GM23248 (cell line): ENCODE measurements around the gene POLR1H. TPM values are rescaled to one million over a fixed set of nuclear protein-coding genes. Genes with fewer than 3 reads are reported as not detected.

Experiments used
- DNase-seq: peaks from one replicate; pipeline ENCODE4 v3.0.0-alpha.2; 2015
- H2AFZ ChIP-seq: fragments of 200-600 bp; sonication (generic); 2 replicates; pipeline ENCODE4 v1.6.1; 2016; ENCODE audit warnings: antibody characterized with exemption
- H3F3A ChIP-seq: fragments of 200-600 bp; sonication (generic); 2 replicates; pipeline ENCODE4 v1.6.1; 2016; ENCODE audit warnings: mild to moderate bottlenecking, antibody characterized with exemption, mixed run types; ENCODE audit not compliant: insufficient read depth
- H3K27ac ChIP-seq: fragments of 200-600 bp; sonication (generic); 2 replicates; pipeline ENCODE4 v1.5.1; 2016; ENCODE audit warnings: mild to moderate bottlenecking
- H3K27me3 ChIP-seq: fragments of 200-600 bp; sonication (generic); replicated peaks from 2 replicates; pipeline ENCODE4 v1.6.1; 2016; ENCODE audit warnings: mild to moderate bottlenecking; ENCODE audit not compliant: insufficient read depth
- H3K36me3 ChIP-seq: fragments of 200-600 bp; sonication (generic); 2 replicates; pipeline ENCODE4 v1.6.1; 2016; ENCODE audit warnings: low read depth, mild to moderate bottlenecking
- H3K4me1 ChIP-seq: fragments of 200-600 bp; sonication (generic); 2 replicates; pipeline ENCODE4 v1.6.1; 2016; ENCODE audit warnings: mild to moderate bottlenecking; ENCODE audit not compliant: insufficient read depth
- H3K4me2 ChIP-seq: fragments of 200-600 bp; sonication (generic); one replicate; pipeline ENCODE4 v1.6.1; 2016; ENCODE audit warnings: mild to moderate bottlenecking; ENCODE audit not compliant: unreplicated experiment
- H3K4me3 ChIP-seq: fragments of 200-600 bp; sonication (generic); 2 replicates; pipeline ENCODE4 v1.5.1; 2016; ENCODE audit warnings: mild to moderate bottlenecking
- H3K79me2 ChIP-seq: fragments of 200-600 bp; sonication (generic); 2 replicates; pipeline ENCODE4 v1.6.1; 2016; ENCODE audit warnings: mild to moderate bottlenecking; ENCODE audit not compliant: insufficient read depth
- H3K9ac ChIP-seq: fragments of 200-600 bp; sonication (generic); 2 replicates; pipeline ENCODE4 v1.6.1; 2016; ENCODE audit warnings: mild to moderate bottlenecking
- H3K9me2 ChIP-seq: fragments of 200-600 bp; sonication (generic); 2 replicates; pipeline ENCODE4 v1.6.1; 2016; ENCODE audit warnings: mixed run types, mild to moderate bottlenecking, moderate library complexity; ENCODE audit not compliant: insufficient read depth
- H3K9me3 ChIP-seq: fragments of 200-600 bp; sonication (generic); one replicate; pipeline ENCODE4 v1.6.1; 2017; ENCODE audit warnings: low read depth
- H4K20me1 ChIP-seq: fragments of 200-600 bp; sonication (generic); 2 replicates; pipeline ENCODE4 v1.6.0; 2016; ENCODE audit not compliant: insufficient read depth
- EZH2 ChIP-seq: fragments of 200-600 bp; sonication (generic); IDR thresholded peaks from 2 replicates; pipeline ENCODE4 v1.6.1; 2018; ENCODE audit warnings: antibody characterized with exemption, mild to moderate bottlenecking; ENCODE audit not compliant: insufficient read depth, poor library complexity, severe bottlenecking
- EZH2phosphoT487 ChIP-seq: fragments of 200-600 bp; sonication (generic); IDR thresholded peaks from 2 replicates; pipeline ENCODE4 v1.6.1; 2018; ENCODE audit warnings: antibody characterized with exemption, moderate library complexity, mild to moderate bottlenecking, low read depth; ENCODE audit not compliant: insufficient read depth
- WGBS, 2 experiments: methylation state at CpG; one replicate each; pipeline ENCODE4 v1.1.6; 2015 to 2017; ENCODE audit warnings: low lambda C conversion rate in 2 of 2, low coverage in 1 of 2; ENCODE audit errors: missing lambda C conversion rate in 2 of 2; 5-methylcytosine and 5-hydroxymethylcytosine counted together
- in situ Hi-C: fragments of 300-500 bp; cut with MboI; formaldehyde crosslinking; loops from 2 replicates; pipeline ENCODE4 v1.15.0; 2020
- polyA plus RNA-seq: library from polyadenylated mRNA; unstranded; fragments of >200 nt; fragmentation: Nextera tagmentation; extraction: Ambion mirVana; gene quantifications from 2 replicates; pipeline ENCODE4 v1.2.1, GENCODE V29; 2016
- total RNA-seq: library from RNA; depleted of rRNA; stranded (reverse); fragments of >200 nt; shearing (Covaris generic); gene quantifications from 2 replicates; pipeline ENCODE4 v1.2.3, GENCODE V29; 2014

Gene POLR1H
- total and polyA plus RNA-seq, 2 experiments from 2014 or later, result 19.2 to 31.7 TPM

DNA sequence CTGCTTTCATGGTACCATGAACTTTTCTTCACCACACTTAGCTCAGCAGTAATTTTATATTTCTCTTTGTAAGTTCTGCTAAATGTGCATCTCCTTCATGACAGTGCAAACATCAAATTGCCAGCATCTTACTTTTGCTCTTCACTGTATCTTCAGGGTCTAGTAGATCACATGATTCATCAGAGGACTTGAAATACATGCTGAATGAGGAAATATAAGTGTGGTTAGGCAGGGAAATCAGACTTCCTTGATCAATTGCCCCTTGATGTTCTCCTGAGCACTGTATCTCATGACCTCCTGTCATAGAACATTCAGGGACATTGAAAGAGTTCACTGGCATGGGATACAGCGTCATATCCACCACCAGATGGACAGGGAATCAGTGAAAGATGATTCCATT lies 25.3 kb upstream of the POLR1H start:
- no peaks in the 10 kb centered on the region for H3F3A ChIP-seq
- no peaks in the 10 kb centered on the region for H3K9me3 ChIP-seq
- no peak overlapping the region for H3K27ac ChIP-seq
- no peak overlapping the region for H2AFZ ChIP-seq
- H3K4me3 ChIP-seq, result no peak overlapping the region
- no peaks in the 10 kb centered on the region for H3K27me3 ChIP-seq
- in situ Hi-C loops, result no loop called here
- no peaks in the 10 kb centered on the region for H3K4me1 ChIP-seq
- no peak overlapping the region for H3K9ac ChIP-seq
- H4K20me1 ChIP-seq, result no peaks in the 10 kb centered on the region
- no peak for TF ChIP-seq EZH2phosphoT487
- no peak for TF ChIP-seq EZH2
- no peaks in the 10 kb centered on the region for H3K79me2 ChIP-seq
- DNase-seq, result no peak
- H3K36me3 ChIP-seq, result no peaks in the 10 kb centered on the region
- no peak overlapping the region for H3K4me2 ChIP-seq
- H3K9me2 ChIP-seq, result no peaks in the 10 kb centered on the region
- 84 to 100% methylated on average over 1 of the region's 1 CpG for WGBS, 2 experiments

DNA sequence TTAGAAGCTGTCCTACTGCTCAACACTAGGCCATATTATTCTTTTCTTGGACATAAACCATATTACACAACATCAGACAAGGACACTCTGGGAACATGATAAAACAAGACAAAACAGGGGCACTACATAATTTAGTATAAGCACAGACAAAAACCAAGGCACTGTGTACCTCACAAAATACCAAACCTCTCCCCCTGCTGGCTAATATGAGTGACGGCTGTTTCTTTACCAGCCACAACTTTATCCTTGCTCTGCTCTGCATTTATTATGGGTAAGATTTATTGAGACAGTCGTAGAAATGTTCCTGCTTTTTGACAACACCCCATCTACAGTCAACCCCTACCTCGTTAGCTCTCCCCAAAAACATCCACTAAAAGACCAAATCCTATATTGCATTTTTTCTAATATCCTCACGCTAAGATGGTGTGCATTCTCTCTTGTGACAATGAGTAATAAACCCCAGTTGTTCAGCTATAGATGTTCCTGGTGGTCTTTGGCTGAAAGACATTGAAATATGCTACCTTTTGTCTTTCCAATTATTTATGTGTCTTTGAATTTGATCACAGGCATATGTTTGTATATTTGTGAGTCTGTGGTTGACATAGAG lies 23.8 kb upstream of the POLR1H start:
- H3K27me3 ChIP-seq, result no peaks in the 10 kb centered on the region
- H3K4me2 ChIP-seq, result no peak overlapping the region
- H3K9ac ChIP-seq, result no peak overlapping the region
- H3F3A ChIP-seq, result no peaks in the 10 kb centered on the region
- H3K4me1 ChIP-seq, result no peaks in the 10 kb centered on the region
- no peak overlapping the region for H3K27ac ChIP-seq
- no peak overlapping the region for H2AFZ ChIP-seq
- H4K20me1 ChIP-seq, result no peaks in the 10 kb centered on the region
- WGBS, 2 experiments, result 53 to 57% methylated on average over 4 of the region's 4 CpGs
- TF ChIP-seq EZH2phosphoT487 (no peak), EZH2 (no peak)
- no peaks in the 10 kb centered on the region for H3K9me2 ChIP-seq
- H3K9me3 ChIP-seq, result no peaks in the 10 kb centered on the region
- H3K4me3 ChIP-seq, result no peak overlapping the region
- in situ Hi-C loops, result no loop called here
- DNase-seq, result peak; percentile 49
- no peaks in the 10 kb centered on the region for H3K79me2 ChIP-seq
- H3K36me3 ChIP-seq, result no peaks in the 10 kb centered on the region

- Histone ChIP-seq H3K9me2 (no peaks in the 10 kb centered on the region), H3K4me1 (peaks cover 15% of the 10 kb centered on the region), H3K36me3 (no peaks in the 10 kb centered on the region), H3K9ac (no peak overlapping the region), H3K4me2 (no peak overlapping the region), H3F3A (peaks cover 16% of the 10 kb centered on the region), H3K79me2 (no peaks in the 10 kb centered on the region), H2AFZ (no peak overlapping the region), H4K20me1 (no peaks in the 10 kb centered on the region), H3K27ac (no peak overlapping the region), H3K9me3 (no peaks in the 10 kb centered on the region), H3K27me3 (no peaks in the 10 kb centered on the region), H3K4me3 (no peak overlapping the region)
- no peak for TF ChIP-seq EZH2
- no peak for TF ChIP-seq EZH2phosphoT487
- 77 to 79% methylated on average over 6 of the region's 6 CpGs for WGBS, 2 experiments
- no peak for DNase-seq
- in situ Hi-C loops, result no loop called here
These were observed 19.8 kb upstream of the POLR1H start for GRCh38 chr6:30041221-30041620.

- H3K79me2 ChIP-seq, result no peaks in the 10 kb centered on the region
- in situ Hi-C loops, result no loop called here
- no peak for TF ChIP-seq EZH2
- no peak for TF ChIP-seq EZH2phosphoT487
- peaks cover 15% of the 10 kb centered on the region for H3K4me1 ChIP-seq
- no peak overlapping the region for H2AFZ ChIP-seq
- no peak overlapping the region for H3K4me2 ChIP-seq
- peaks cover 16% of the 10 kb centered on the region for H3F3A ChIP-seq
- no peaks in the 10 kb centered on the region for H3K9me2 ChIP-seq
- no peak for DNase-seq
- no peaks in the 10 kb centered on the region for H3K27me3 ChIP-seq
- H3K9ac ChIP-seq, result no peak overlapping the region
- no peaks in the 10 kb centered on the region for H4K20me1 ChIP-seq
- WGBS, 2 experiments, result 60% methylated on average over 4 of the region's 4 CpGs
- no peaks in the 10 kb centered on the region for H3K36me3 ChIP-seq
- H3K9me3 ChIP-seq, result no peaks in the 10 kb centered on the region
- no peak overlapping the region for H3K27ac ChIP-seq
- H3K4me3 ChIP-seq, result no peak overlapping the region
These were observed 19.2 kb upstream of the POLR1H start for GRCh38 chr6:30041821-30042220.

DNA sequence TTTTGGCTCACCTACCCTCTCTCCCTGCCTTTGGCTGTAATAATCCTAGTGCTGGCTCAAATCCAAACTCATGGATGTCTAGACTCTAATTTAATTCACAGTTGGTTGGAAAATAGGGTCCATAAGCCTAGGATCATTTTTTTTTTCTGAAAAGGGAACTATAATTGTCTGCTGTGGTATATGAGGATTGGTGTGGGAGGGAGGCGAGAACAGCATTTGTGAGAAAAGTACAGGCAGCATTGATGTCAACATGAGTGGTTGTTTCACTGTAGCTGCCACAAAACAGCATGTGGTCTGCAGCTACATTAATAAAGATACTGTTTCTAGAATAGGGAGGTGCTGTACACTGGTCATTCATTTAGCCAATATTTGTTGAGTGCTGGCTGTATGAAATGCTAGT lies 18.6 kb upstream of the POLR1H start:
- Histone ChIP-seq H3K79me2 (no peaks in the 10 kb centered on the region), H3K4me2 (no peak overlapping the region), H3K4me3 (no peak overlapping the region), H3K9me3 (no peaks in the 10 kb centered on the region), H3K4me1 (peaks cover 15% of the 10 kb centered on the region), H3K9me2 (no peaks in the 10 kb centered on the region), H3K27ac (no peak overlapping the region), H3K27me3 (no peaks in the 10 kb centered on the region), H3F3A (peaks cover 16% of the 10 kb centered on the region), H4K20me1 (no peaks in the 10 kb centered on the region), H2AFZ (no peak overlapping the region), H3K9ac (no peak overlapping the region), H3K36me3 (no peaks in the 10 kb centered on the region)
- in situ Hi-C loops, result no loop called here
- 100% methylated on average over 1 of the region's 1 CpG for WGBS, 2 experiments
- no peak for TF ChIP-seq EZH2
- no peak for TF ChIP-seq EZH2phosphoT487
- no peak for DNase-seq
